H1 (cell line): Measurements from ENCODE around the gene TNC. TPM values are rescaled to one million over a fixed set of nuclear protein-coding genes. Genes with fewer than 3 reads are reported as not detected.

Experiments
- CTCF ChIA-PET: fragments of 300-600 bp; sonication (Branson Sonifier 250); formaldehyde crosslinking; loops from one replicate; lab custom pipeline; 2021; ENCODE audit not compliant: partially characterized antibody; lab: Charles Lee
- POLR2A ChIA-PET: fragments of 300-600 bp; sonication (Branson Sonifier 250); formaldehyde crosslinking; loops from one replicate; lab custom pipeline; 2021; ENCODE audit warnings: inconsistent platforms; ENCODE audit not compliant: partially characterized antibody; lab: Charles Lee
- DNase-seq, 2 experiments: peaks; one replicate each; pipeline versions ENCODE4 v3.0.0 to v3.0.0-alpha.2; 2010 to 2022; ENCODE audit warnings: low spot score in 2 of 2, low read depth in 1 of 2, mixed read lengths in 1 of 2
- FAIRE-seq: peaks from 2 replicates; lab custom pipeline; 2011; peaks lifted over from hg19 to GRCh38; lab: Jason Lieb, UNC
- H2AFZ ChIP-seq: 2 replicates; pipeline ENCODE4 v1.8.1; 2012; ENCODE audit warnings: low read length, inconsistent platforms
- H2AK5ac ChIP-seq: 2 replicates; pipeline ENCODE4 v1.6.1; 2013; ENCODE audit warnings: low read depth, low read length
- H2BK120ac ChIP-seq: replicated peaks from 2 replicates; pipeline ENCODE3; 2013; ENCODE audit warnings: low read depth, low read length, inconsistent platforms
- H2BK12ac ChIP-seq: 2 replicates; pipeline ENCODE4 v1.6.1; 2013; ENCODE audit warnings: low read depth, low read length
- H2BK15ac ChIP-seq: 2 replicates; pipeline ENCODE4 v1.6.1; 2013; ENCODE audit warnings: low read length
- H2BK20ac ChIP-seq: 2 replicates; pipeline ENCODE4 v1.6.1; 2013; ENCODE audit warnings: low read length
- H2BK5ac ChIP-seq: 2 replicates; pipeline ENCODE4 v1.6.1; 2013; ENCODE audit warnings: low read depth, low read length
- H3K14ac ChIP-seq: 2 replicates; pipeline ENCODE4 v1.6.1; 2013; ENCODE audit warnings: inconsistent platforms; ENCODE audit not compliant: insufficient read length
- H3K18ac ChIP-seq: 2 replicates; pipeline ENCODE4 v1.6.1; 2013; ENCODE audit warnings: low read length; ENCODE audit errors: extremely low read depth
- H3K23ac ChIP-seq: 2 replicates; pipeline ENCODE4 v1.6.1; 2013; ENCODE audit warnings: inconsistent platforms; ENCODE audit not compliant: insufficient read length
- H3K23me2 ChIP-seq: 2 replicates; pipeline ENCODE4 v1.6.1; 2013; ENCODE audit warnings: low read depth, low read length
- H3K27ac ChIP-seq: 2 replicates; pipeline ENCODE4 v1.6.1; 2011; ENCODE audit warnings: low read depth, low read length, inconsistent platforms
- H3K27me3 ChIP-seq, 4 experiments: replicated peaks in 1 of 4; 1 replicate in 1 of 4; 2 replicates in 3 of 4; pipeline versions ENCODE4 v1.6.1 to v1.8.1; 2011 to 2013; ENCODE audit warnings: low read length in 3 of 4, mild to moderate bottlenecking in 3 of 4, inconsistent platforms in 2 of 4, mixed read lengths in 2 of 4, moderate library complexity in 1 of 4; ENCODE audit not compliant: control insufficient read depth in 3 of 4, insufficient read depth in 3 of 4; ENCODE audit errors: extremely low read depth in 1 of 4
- H3K36me3 ChIP-seq, 4 experiments: 2 replicates each; pipeline versions ENCODE4 v1.6.1 to v1.8.1; 2011 to 2013; ENCODE audit warnings: mild to moderate bottlenecking in 4 of 4, low read length in 3 of 4, moderate library complexity in 2 of 4, control low read depth in 1 of 4, inconsistent platforms in 1 of 4; ENCODE audit not compliant: insufficient read depth in 4 of 4, control insufficient read depth in 2 of 4
- H3K4ac ChIP-seq: replicated peaks from 2 replicates; pipeline ENCODE3; 2013; ENCODE audit warnings: low read length, low read depth, mixed read lengths, inconsistent platforms; ENCODE audit not compliant: insufficient read length
- H3K4me1 ChIP-seq, 4 experiments: replicated peaks in 1 of 4; 1 replicate in 1 of 4; 2 replicates in 3 of 4; pipeline versions ENCODE4 v1.6.1 to v1.8.1; 2011 to 2013; ENCODE audit warnings: low read length in 3 of 4, inconsistent platforms in 2 of 4, mixed read lengths in 1 of 4; ENCODE audit not compliant: insufficient read depth in 4 of 4, control insufficient read depth in 3 of 4
- H3K4me2 ChIP-seq, 2 experiments: 2 replicates each; pipeline versions ENCODE4 v1.6.1 to v1.8.1; 2011 to 2013; ENCODE audit warnings: low read depth in 2 of 2, low read length in 2 of 2, control low read depth in 1 of 2, inconsistent platforms in 1 of 2, mild to moderate bottlenecking in 1 of 2; ENCODE audit not compliant: insufficient read depth in 1 of 2
- H3K4me3 ChIP-seq, 4 experiments: fragments of 200-600, 300-600 bp in 1 of 4; sonication (generic), shearing (Covaris generic), sonication (Bioruptor Twin) in 1 of 4; 2 replicates each; pipeline versions ENCODE4 v1.5.1 to v1.8.1; 2011 to 2016; ENCODE audit warnings: low read length in 4 of 4, low read depth in 3 of 4, control low read depth in 2 of 4, inconsistent platforms in 2 of 4, mild to moderate bottlenecking in 2 of 4, mixed read lengths in 1 of 4, moderate library complexity in 1 of 4; ENCODE audit not compliant: insufficient read depth in 2 of 4; ENCODE audit errors: extremely low read depth in 1 of 4
- H3K56ac ChIP-seq: replicated peaks from 2 replicates; pipeline ENCODE3; 2013; ENCODE audit warnings: low read depth, mild to moderate bottlenecking, mixed read lengths, low read length, inconsistent platforms; ENCODE audit not compliant: insufficient read length
- H3K79me1 ChIP-seq: 2 replicates; pipeline ENCODE4 v1.6.1; 2013; ENCODE audit warnings: low read depth, low read length, control low read depth
- H3K79me2 ChIP-seq, 2 experiments: 2 replicates each; pipeline versions ENCODE4 v1.6.1 to v1.8.1; 2012 to 2013; ENCODE audit warnings: low read length in 2 of 2, mild to moderate bottlenecking in 2 of 2, inconsistent platforms in 1 of 2; ENCODE audit not compliant: insufficient read depth in 2 of 2, control insufficient read depth in 1 of 2
- H3K9ac ChIP-seq, 4 experiments: replicated peaks in 1 of 4; 1 replicate in 1 of 4; 2 replicates in 3 of 4; pipeline versions ENCODE4 v1.6.1 to v1.8.1; 2011 to 2013; ENCODE audit warnings: low read depth in 3 of 4, low read length in 3 of 4, control low read depth in 2 of 4, mild to moderate bottlenecking in 2 of 4, moderate library complexity in 2 of 4, inconsistent platforms in 1 of 4; ENCODE audit errors: extremely low read depth in 1 of 4
- H3K9me3 ChIP-seq, 2 experiments: 2 replicates each; pipeline versions ENCODE4 v1.6.1 to v1.8.1; 2012 to 2013; ENCODE audit warnings: mild to moderate bottlenecking in 2 of 2, moderate library complexity in 2 of 2, control low read depth in 1 of 2, inconsistent platforms in 1 of 2, low read depth in 1 of 2, low read length in 1 of 2, mixed read lengths in 1 of 2; ENCODE audit not compliant: insufficient read depth in 2 of 2
- H4K20me1 ChIP-seq, 2 experiments: replicated peaks in 1 of 2; 2 replicates each; pipeline versions ENCODE3 to v1.8.1; 2011 to 2013; ENCODE audit warnings: inconsistent platforms in 2 of 2, low read length in 2 of 2, mild to moderate bottlenecking in 1 of 2; ENCODE audit not compliant: insufficient read depth in 2 of 2, control insufficient read depth in 1 of 2
- H4K5ac ChIP-seq: 2 replicates; pipeline ENCODE4 v1.6.1; 2013; ENCODE audit warnings: low read length, low read depth, mixed read lengths, inconsistent platforms; ENCODE audit not compliant: insufficient read length
- H4K8ac ChIP-seq: 2 replicates; pipeline ENCODE4 v1.8.0; 2013; ENCODE audit warnings: mild to moderate bottlenecking, moderate library complexity, low read length, inconsistent platforms; ENCODE audit not compliant: insufficient read depth; ENCODE audit errors: extremely low read depth
- H4K91ac ChIP-seq: replicated peaks from 2 replicates; pipeline ENCODE3; 2013; ENCODE audit warnings: low read length, mixed read lengths, inconsistent platforms; ENCODE audit not compliant: insufficient read length
- CREB1 ChIP-seq: IDR thresholded peaks from 2 replicates; pipeline ENCODE4 v1.6.1; 2012; ENCODE audit warnings: inconsistent platforms
- WGBS, 2 experiments: shearing (Covaris generic) in 1 of 2; methylation state at CpG; one replicate each; pipeline versions ENCODE4 v1.1.6 to v1.1.7; 2013 to 2015; ENCODE audit warnings: low lambda C conversion rate in 2 of 2, mixed read lengths in 2 of 2, inconsistent platforms in 1 of 2, low coverage in 1 of 2, missing lambda C conversion rate in 1 of 2; ENCODE audit not compliant: insufficient replicate concordance in 2 of 2, insufficient coverage in 1 of 2, insufficient read length in 1 of 2; ENCODE audit errors: extremely low coverage in 1 of 2, missing lambda C conversion rate in 1 of 2; 5-methylcytosine and 5-hydroxymethylcytosine counted together
- polyA plus RNA-seq, 7 experiments: library from polyadenylated mRNA; depleted of rRNA in 3 of 7; stranded (reverse) in 5 of 7; unstranded in 2 of 7; fragments of >200 nt in 5 of 7; fragments of 200-250 nt in 2 of 7; gene quantifications; 1 replicate in 5 of 7; 2 replicates in 1 of 7; 4 replicates in 1 of 7; pipeline versions ENCODE4 v1.2.1 to v1.2.3, GENCODE V29; 2011 to 2013; ENCODE audit warnings: missing spikeins in 2 of 7, mixed read lengths in 2 of 7
- total RNA-seq: library from RNA; stranded (reverse); fragmentation: NEBNext Ultra II Directional; extraction: Animal tissue kit (Norgen Biotek cat#: 25700); gene quantifications from 2 replicates; pipeline ENCODE4 v1.2.1, GENCODE V29; 2021

TNC gene
- total and polyA plus RNA-seq, 2 of the 8 experiments (the other 6 are each of a cell fraction or from before 2014, with no cell fraction given): 6.2 to 11.4 TPM

DNA sequence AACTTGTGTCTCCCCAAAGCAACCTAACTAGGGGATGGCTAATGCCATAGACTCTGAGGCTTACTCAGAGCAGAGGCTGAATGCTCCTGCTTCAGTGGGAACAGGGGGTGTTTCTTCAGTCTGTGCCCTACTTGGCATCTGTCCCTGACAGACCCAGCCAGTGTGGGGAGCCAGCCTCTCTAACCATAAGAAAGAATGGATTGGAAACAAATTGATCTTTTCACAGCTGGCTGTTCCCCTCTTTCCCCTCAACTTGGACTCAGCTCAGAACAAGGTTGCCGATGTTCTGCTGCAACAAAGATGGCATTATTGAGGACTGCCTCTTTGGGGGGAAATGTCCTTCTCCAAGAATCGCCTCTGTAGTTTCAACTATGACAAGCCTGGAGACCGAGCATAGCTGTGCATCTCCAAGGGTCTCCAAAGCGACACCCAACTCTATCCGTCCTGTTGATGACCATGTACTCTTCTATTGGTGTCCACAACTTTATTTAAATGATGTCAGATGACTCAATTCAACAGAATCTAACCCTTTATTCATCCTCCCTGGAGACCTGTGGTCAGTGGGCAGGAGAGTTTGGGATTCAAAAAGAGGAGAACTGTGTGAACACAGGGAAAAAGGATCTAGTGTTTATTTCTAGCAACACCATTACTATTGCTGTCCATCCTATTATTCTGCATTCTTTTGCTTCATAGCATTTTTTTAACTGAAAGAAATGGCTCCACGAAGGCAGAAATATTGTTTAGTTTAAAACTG is 24.7 kb upstream of the TNC start:
- Histone ChIP-seq H3K23ac (no peak overlapping the region), H3K14ac (no peak overlapping the region), H3K79me1 (no peaks in the 10 kb centered on the region), H2BK12ac (no peak overlapping the region), H3K27ac (no peak overlapping the region), H3K9me3 (no peaks in the 10 kb centered on the region), H4K5ac (no peak overlapping the region), H3K36me3 (no peaks in the 10 kb centered on the region), H3K56ac (no peak overlapping the region), H2BK5ac (no peak overlapping the region), H4K20me1 (no peaks in the 10 kb centered on the region), H3K4ac (no peak overlapping the region), H3K9ac (no peak overlapping the region), H3K79me2 (no peaks in the 10 kb centered on the region), H3K4me2 (no peak overlapping the region), H2AK5ac (no peak overlapping the region), H4K91ac (no peak overlapping the region), H3K23me2 (no peaks in the 10 kb centered on the region), H4K8ac (no peak overlapping the region), H3K27me3 (no peaks in the 10 kb centered on the region), H2BK15ac (no peak overlapping the region), H2AFZ (no peak overlapping the region), H2BK120ac (no peak overlapping the region), H3K18ac (no peak overlapping the region), H3K4me1 (no peaks in the 10 kb centered on the region), H2BK20ac (no peak overlapping the region), H3K4me3 (no peak overlapping the region)
- FAIRE-seq (no peak), DNase-seq (no peak)
- WGBS, 2 experiments: 93% methylated on average over 6 of the region's 6 CpGs; no CpG with 5 or more reads in 1 of the 2 experiments
- TF ChIP-seq CREB1: no peak
- ChIA-PET POLR2A (no interaction called here), CTCF (no interaction called here)
